Esophagus muscularis mucosa (tissue), 3 donors: ENCODE data around the gene RIMS3.

ENCODE experiments used
- CTCF ChIP-seq, 3 experiments: fragments of 200-600 bp in 2 of 3; fragments of 450-650 bp in 1 of 3; sonication (generic) in 2 of 3; IDR thresholded peaks; one replicate each; pipeline ENCODE4 v1.5.1; 2017 to 2019; ENCODE audit warnings: antibody characterized with exemption in 3 of 3, mild to moderate bottlenecking in 2 of 3, moderate library complexity in 1 of 3
- POLR2A ChIP-seq: fragments of 450-650 bp; IDR thresholded peaks from one replicate; pipeline ENCODE4 v1.6.1; 2017; ENCODE audit warnings: antibody characterized with exemption, moderate library complexity, mild to moderate bottlenecking, low read depth
- POLR2AphosphoS5 ChIP-seq, 2 donors: sonication (generic); formaldehyde crosslinking; IDR thresholded peaks; one replicate each; pipeline ENCODE4 v1.6.1; 2017; ENCODE audit warnings: antibody characterized with exemption in 2 of 2

GRCh38 chr1:40606978-40607377, 58.5 kb downstream of the RIMS3 start:
- TF ChIP-seq CTCF (IDR thresholded peaks at IDR 0.05) (no peak), POLR2A (no peak), POLR2AphosphoS5 (IDR thresholded peaks at IDR 0.05) (no peak)
